SK-N-SH treated with all-trans-retinoic acid at 6 μM for 48 hours (cell line): ENCODE results near the gene ADGRV1.

Experiments used
- ATAC-seq: fragments of 200-7000 bp; cut with Tn5 transposase; 3 replicates; pipeline ENCODE4 v1.9.1; 2020; ENCODE audit warnings: mild to moderate bottlenecking, moderate library complexity
- ARNTL ChIP-seq: fragments of 450-650 bp; formaldehyde crosslinking; IDR thresholded peaks from 2 replicates; pipeline ENCODE4 v1.5.0; 2020; ENCODE audit warnings: low read depth, mild to moderate bottlenecking, moderate library complexity, borderline replicate concordance
- CREB5 ChIP-seq: fragments of 250-450 bp; sonication (Bioruptor Pico); IDR thresholded peaks from 2 replicates; pipeline ENCODE4 v1.5.1; 2020; ENCODE audit warnings: low read depth, mild to moderate bottlenecking, moderate library complexity
- CSDC2 ChIP-seq: fragments of 250-450 bp; sonication (Bioruptor Pico); IDR thresholded peaks from 2 replicates; pipeline ENCODE4 v1.5.0; 2020; ENCODE audit warnings: mild to moderate bottlenecking, moderate library complexity
- CSRNP3 ChIP-seq: fragments of 250-450 bp; sonication (Bioruptor Pico); IDR thresholded peaks from 2 replicates; pipeline ENCODE4 v1.5.1; 2021; ENCODE audit warnings: mild to moderate bottlenecking, moderate library complexity
- ESRRG ChIP-seq: fragments of 250-450 bp; sonication (Bioruptor Pico); IDR thresholded peaks from 2 replicates; pipeline ENCODE4 v1.6.1; 2021; ENCODE audit warnings: mild to moderate bottlenecking
- OSR1 ChIP-seq: fragments of 250-450 bp; sonication (Bioruptor Pico); IDR thresholded peaks from 2 replicates; pipeline ENCODE4 v1.8.0; 2022; ENCODE audit warnings: moderate library complexity, mild to moderate bottlenecking, inconsistent platforms
- PPARA ChIP-seq: fragments of 250-450 bp; sonication (Bioruptor Pico); IDR thresholded peaks from 2 replicates; pipeline ENCODE4 v1.5.0; 2020; ENCODE audit warnings: mild to moderate bottlenecking, borderline replicate concordance
- RARB ChIP-seq: fragments of 250-450 bp; sonication (Bioruptor Pico); IDR thresholded peaks from 2 replicates; pipeline ENCODE4 v1.8.0; 2021; ENCODE audit warnings: mild to moderate bottlenecking, moderate library complexity
- SNAI2 ChIP-seq: fragments of 250-450 bp; sonication (Bioruptor Pico); IDR thresholded peaks from 2 replicates; pipeline ENCODE4 v1.5.0; 2020; ENCODE audit warnings: mild to moderate bottlenecking, moderate library complexity
- TCF4 ChIP-seq: fragments of 250-450 bp; sonication (Bioruptor Pico); IDR thresholded peaks from 2 replicates; pipeline ENCODE4 v1.8.0; 2021; ENCODE audit warnings: mild to moderate bottlenecking, moderate library complexity, borderline replicate concordance
- TOX ChIP-seq: fragments of 250-450 bp; sonication (Bioruptor Pico); IDR thresholded peaks from 2 replicates; pipeline ENCODE4 v1.8.0; 2021; ENCODE audit warnings: mild to moderate bottlenecking, moderate library complexity, borderline replicate concordance
- ZC3H10 ChIP-seq: fragments of 250-450 bp; sonication (Bioruptor Pico); IDR thresholded peaks from 2 replicates; pipeline ENCODE4 v1.5.1; 2021; ENCODE audit warnings: mild to moderate bottlenecking, moderate library complexity
- ZFP3 ChIP-seq: fragments of 250-450 bp; sonication (Bioruptor Pico); IDR thresholded peaks from 2 replicates; pipeline ENCODE4 v1.5.0; 2020; ENCODE audit warnings: mild to moderate bottlenecking, moderate library complexity
- ZFP30 ChIP-seq: fragments of 450-650 bp; formaldehyde crosslinking; IDR thresholded peaks from 2 replicates; pipeline ENCODE4 v1.5.0; 2022; ENCODE audit warnings: mild to moderate bottlenecking, moderate library complexity
- ZNF565 ChIP-seq: fragments of 450-650 bp; formaldehyde crosslinking; conservative IDR thresholded peaks from 2 replicates; pipeline ENCODE4 v1.5.0; 2020; ENCODE audit warnings: low read depth, mild to moderate bottlenecking, moderate library complexity
- ZNF70 ChIP-seq: fragments of 450-650 bp; formaldehyde crosslinking; IDR thresholded peaks from 2 replicates; pipeline ENCODE4 v1.5.0; 2020; ENCODE audit warnings: mild to moderate bottlenecking, moderate library complexity
- ZNF8 ChIP-seq: fragments of 450-650 bp; formaldehyde crosslinking; IDR thresholded peaks from 2 replicates; pipeline ENCODE4 v1.5.0; 2020; ENCODE audit warnings: mild to moderate bottlenecking, moderate library complexity
- TF ChIP-seq, protein P1 (sequence below): fragments of 250-450 bp; sonication (Bioruptor Pico); IDR thresholded peaks from 2 replicates; pipeline ENCODE4 v1.8.0; 2020; ENCODE audit warnings: mild to moderate bottlenecking, moderate library complexity, borderline replicate concordance
- TF ChIP-seq, protein P2 (sequence below): fragments of 250-450 bp; sonication (Bioruptor Pico); IDR thresholded peaks from 2 replicates; pipeline ENCODE4 v1.5.0; 2020; ENCODE audit warnings: mild to moderate bottlenecking, moderate library complexity
- TF ChIP-seq, protein P3 (sequence below): fragments of 250-450 bp; sonication (Bioruptor Pico); IDR thresholded peaks from 2 replicates; pipeline ENCODE4 v1.8.0; 2021; ENCODE audit warnings: low read depth, mild to moderate bottlenecking, moderate library complexity, borderline replicate concordance

Gene ADGRV1

GRCh38 chr5:91123291-91123690, 564.7 kb downstream of the ADGRV1 start (continued):
- TF ChIP-seq, protein P1, sequence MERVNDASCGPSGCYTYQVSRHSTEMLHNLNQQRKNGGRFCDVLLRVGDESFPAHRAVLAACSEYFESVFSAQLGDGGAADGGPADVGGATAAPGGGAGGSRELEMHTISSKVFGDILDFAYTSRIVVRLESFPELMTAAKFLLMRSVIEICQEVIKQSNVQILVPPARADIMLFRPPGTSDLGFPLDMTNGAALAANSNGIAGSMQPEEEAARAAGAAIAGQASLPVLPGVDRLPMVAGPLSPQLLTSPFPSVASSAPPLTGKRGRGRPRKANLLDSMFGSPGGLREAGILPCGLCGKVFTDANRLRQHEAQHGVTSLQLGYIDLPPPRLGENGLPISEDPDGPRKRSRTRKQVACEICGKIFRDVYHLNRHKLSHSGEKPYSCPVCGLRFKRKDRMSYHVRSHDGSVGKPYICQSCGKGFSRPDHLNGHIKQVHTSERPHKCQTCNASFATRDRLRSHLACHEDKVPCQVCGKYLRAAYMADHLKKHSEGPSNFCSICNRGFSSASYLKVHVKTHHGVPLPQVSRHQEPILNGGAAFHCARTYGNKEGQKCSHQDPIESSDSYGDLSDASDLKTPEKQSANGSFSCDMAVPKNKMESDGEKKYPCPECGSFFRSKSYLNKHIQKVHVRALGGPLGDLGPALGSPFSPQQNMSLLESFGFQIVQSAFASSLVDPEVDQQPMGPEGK, result no peak

- peak; percentile 27; the same call in 1 of the 3 replicates for ATAC-seq
- TF ChIP-seq ESRRG (no peak), TCF4 (CRISPR knock-in tag) (no peak), SNAI2 (CRISPR knock-in tag) (no peak), CSRNP3 (CRISPR knock-in tag) (no peak), ZNF70 (CRISPR knock-in tag) (no peak)
These were observed 565.3 kb downstream of the ADGRV1 start for GRCh38 chr5:91123901-91124300.

GRCh38 chr5:91125916-91126315, 567.3 kb downstream of the ADGRV1 start:
- TF ChIP-seq ZNF8 (CRISPR knock-in tag) (no peak), PPARA (no peak), ZFP3 (CRISPR knock-in tag) (no peak), RARB (CRISPR knock-in tag) (no peak), TOX (no peak), ZC3H10 (CRISPR knock-in tag) (no peak), SNAI2 (CRISPR knock-in tag) (no peak), CREB5 (CRISPR knock-in tag) (no peak), ZNF70 (CRISPR knock-in tag) (no peak), OSR1 (no peak), CSDC2 (CRISPR knock-in tag) (no peak), ZNF565 (CRISPR knock-in tag) (no peak), ARNTL (CRISPR knock-in tag) (no peak), ZFP30 (CRISPR knock-in tag) (no peak), ESRRG (no peak)
- TF ChIP-seq, protein P2, sequence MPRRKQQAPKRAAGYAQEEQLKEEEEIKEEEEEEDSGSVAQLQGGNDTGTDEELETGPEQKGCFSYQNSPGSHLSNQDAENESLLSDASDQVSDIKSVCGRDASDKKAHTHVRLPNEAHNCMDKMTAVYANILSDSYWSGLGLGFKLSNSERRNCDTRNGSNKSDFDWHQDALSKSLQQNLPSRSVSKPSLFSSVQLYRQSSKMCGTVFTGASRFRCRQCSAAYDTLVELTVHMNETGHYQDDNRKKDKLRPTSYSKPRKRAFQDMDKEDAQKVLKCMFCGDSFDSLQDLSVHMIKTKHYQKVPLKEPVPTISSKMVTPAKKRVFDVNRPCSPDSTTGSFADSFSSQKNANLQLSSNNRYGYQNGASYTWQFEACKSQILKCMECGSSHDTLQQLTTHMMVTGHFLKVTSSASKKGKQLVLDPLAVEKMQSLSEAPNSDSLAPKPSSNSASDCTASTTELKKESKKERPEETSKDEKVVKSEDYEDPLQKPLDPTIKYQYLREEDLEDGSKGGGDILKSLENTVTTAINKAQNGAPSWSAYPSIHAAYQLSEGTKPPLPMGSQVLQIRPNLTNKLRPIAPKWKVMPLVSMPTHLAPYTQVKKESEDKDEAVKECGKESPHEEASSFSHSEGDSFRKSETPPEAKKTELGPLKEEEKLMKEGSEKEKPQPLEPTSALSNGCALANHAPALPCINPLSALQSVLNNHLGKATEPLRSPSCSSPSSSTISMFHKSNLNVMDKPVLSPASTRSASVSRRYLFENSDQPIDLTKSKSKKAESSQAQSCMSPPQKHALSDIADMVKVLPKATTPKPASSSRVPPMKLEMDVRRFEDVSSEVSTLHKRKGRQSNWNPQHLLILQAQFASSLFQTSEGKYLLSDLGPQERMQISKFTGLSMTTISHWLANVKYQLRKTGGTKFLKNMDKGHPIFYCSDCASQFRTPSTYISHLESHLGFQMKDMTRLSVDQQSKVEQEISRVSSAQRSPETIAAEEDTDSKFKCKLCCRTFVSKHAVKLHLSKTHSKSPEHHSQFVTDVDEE (CRISPR knock-in tag), result no peak
- TF ChIP-seq, protein P3, sequence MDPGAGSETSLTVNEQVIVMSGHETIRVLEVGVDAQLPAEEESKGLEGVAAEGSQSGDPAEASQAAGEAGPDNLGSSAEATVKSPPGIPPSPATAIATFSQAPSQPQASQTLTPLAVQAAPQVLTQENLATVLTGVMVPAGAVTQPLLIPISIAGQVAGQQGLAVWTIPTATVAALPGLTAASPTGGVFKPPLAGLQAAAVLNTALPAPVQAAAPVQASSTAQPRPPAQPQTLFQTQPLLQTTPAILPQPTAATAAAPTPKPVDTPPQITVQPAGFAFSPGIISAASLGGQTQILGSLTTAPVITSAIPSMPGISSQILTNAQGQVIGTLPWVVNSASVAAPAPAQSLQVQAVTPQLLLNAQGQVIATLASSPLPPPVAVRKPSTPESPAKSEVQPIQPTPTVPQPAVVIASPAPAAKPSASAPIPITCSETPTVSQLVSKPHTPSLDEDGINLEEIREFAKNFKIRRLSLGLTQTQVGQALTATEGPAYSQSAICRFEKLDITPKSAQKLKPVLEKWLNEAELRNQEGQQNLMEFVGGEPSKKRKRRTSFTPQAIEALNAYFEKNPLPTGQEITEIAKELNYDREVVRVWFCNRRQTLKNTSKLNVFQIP (CRISPR knock-in tag), result no peak
- TF ChIP-seq, protein P1, result no peak
- no peak for ATAC-seq
